H9 (cell line): Measurements from ENCODE around the gene OLFM1. TPM values are rescaled to one million over a fixed set of nuclear protein-coding genes. Genes with fewer than 3 reads are reported as not detected.

Experiments used
- DNase-seq: peaks from one replicate; pipeline ENCODE4 v3.0.0-alpha.2; 2017
- H2AFZ ChIP-seq: one replicate; pipeline ENCODE4 v1.6.1; 2013; ENCODE audit warnings: mild to moderate bottlenecking, low read length, control low read depth, moderate library complexity
- H2AK5ac ChIP-seq: 2 replicates; pipeline ENCODE4 v1.6.1; 2013; ENCODE audit warnings: low read length, control low read depth, mixed read lengths; ENCODE audit not compliant: insufficient read length
- H2BK120ac ChIP-seq: one replicate; pipeline ENCODE4 v1.6.1; 2013; ENCODE audit warnings: low read depth, mild to moderate bottlenecking, low read length, control low read depth, inconsistent platforms; ENCODE audit not compliant: poor library complexity, severe bottlenecking
- H2BK12ac ChIP-seq: 2 replicates; pipeline ENCODE4 v1.6.1; 2013; ENCODE audit warnings: low read length, control low read depth, mixed read lengths, low read depth; ENCODE audit not compliant: insufficient read length
- H2BK15ac ChIP-seq: 2 replicates; pipeline ENCODE4 v1.6.1; 2013; ENCODE audit warnings: low read depth, low read length, control low read depth
- H2BK20ac ChIP-seq: one replicate; pipeline ENCODE4 v1.6.1; 2013; ENCODE audit warnings: low read depth, mild to moderate bottlenecking, low read length, control low read depth, inconsistent platforms; ENCODE audit not compliant: poor library complexity, severe bottlenecking
- H2BK5ac ChIP-seq: 2 replicates; pipeline ENCODE4 v1.6.1; 2013; ENCODE audit warnings: low read length, control low read depth, mixed read lengths; ENCODE audit not compliant: insufficient read length
- H3K14ac ChIP-seq: 2 replicates; pipeline ENCODE4 v1.6.1; 2013; ENCODE audit warnings: low read length, control low read depth; ENCODE audit not compliant: insufficient read depth
- H3K18ac ChIP-seq: 2 replicates; pipeline ENCODE4 v1.6.1; 2013; ENCODE audit warnings: low read depth, mild to moderate bottlenecking, mixed read lengths, low read length, control low read depth; ENCODE audit not compliant: insufficient read length
- H3K23ac ChIP-seq: 2 replicates; pipeline ENCODE4 v1.6.1; 2013; ENCODE audit warnings: low read length, control low read depth, mixed read lengths, low read depth; ENCODE audit not compliant: insufficient read length
- H3K23me2 ChIP-seq: 2 replicates; pipeline ENCODE4 v1.6.1; 2013; ENCODE audit warnings: low read depth, mild to moderate bottlenecking, mixed read lengths, low read length, control low read depth; ENCODE audit not compliant: insufficient read length, poor library complexity, severe bottlenecking
- H3K27ac ChIP-seq: 2 replicates; pipeline ENCODE4 v1.5.1; 2013; ENCODE audit warnings: low read length, control low read depth, mixed read lengths, low read depth; ENCODE audit not compliant: insufficient read length
- H3K27me3 ChIP-seq: 2 replicates; pipeline ENCODE4 v1.6.1; 2013; ENCODE audit warnings: low read length, control low read depth, inconsistent platforms; ENCODE audit not compliant: insufficient read depth
- H3K4ac ChIP-seq: 2 replicates; pipeline ENCODE4 v1.6.1; 2013; ENCODE audit warnings: low read depth, mild to moderate bottlenecking, control low read depth, inconsistent platforms, low read length, moderate library complexity
- H3K4me1 ChIP-seq: 2 replicates; pipeline ENCODE4 v1.6.1; 2013; ENCODE audit warnings: low read length, control low read depth, inconsistent platforms; ENCODE audit not compliant: insufficient read depth
- H3K4me2 ChIP-seq: 2 replicates; pipeline ENCODE4 v1.6.1; 2013; ENCODE audit warnings: low read length, control low read depth, mixed read lengths; ENCODE audit not compliant: insufficient read length, insufficient read depth
- H3K56ac ChIP-seq: 2 replicates; pipeline ENCODE4 v1.6.1; 2013; ENCODE audit warnings: low read depth, mild to moderate bottlenecking, mixed read lengths, low read length, control low read depth; ENCODE audit not compliant: insufficient read length
- H3K79me1 ChIP-seq: 2 replicates; pipeline ENCODE4 v1.6.1; 2013; ENCODE audit warnings: low read depth, mild to moderate bottlenecking, moderate library complexity, low read length, control low read depth, inconsistent platforms; ENCODE audit not compliant: insufficient read depth, poor library complexity, severe bottlenecking
- H3K79me2 ChIP-seq: 2 replicates; pipeline ENCODE4 v1.6.1; 2013; ENCODE audit warnings: low read length, control low read depth, inconsistent platforms; ENCODE audit not compliant: insufficient read depth
- H3K9ac ChIP-seq: 2 replicates; pipeline ENCODE4 v1.6.1; 2013; ENCODE audit warnings: low read length, control low read depth, mixed read lengths; ENCODE audit not compliant: insufficient read length; ENCODE audit errors: extremely low read depth
- H3K9me3 ChIP-seq: one replicate; pipeline ENCODE4 v1.6.1; 2013; ENCODE audit warnings: low read depth, low read length, inconsistent platforms; ENCODE audit not compliant: control insufficient read depth
- H3T11ph ChIP-seq: one replicate; pipeline ENCODE4 v1.6.1; 2013; ENCODE audit warnings: mild to moderate bottlenecking, low read length, control low read depth, inconsistent platforms
- H4K20me1 ChIP-seq: one replicate; pipeline ENCODE4 v1.6.1; 2013; ENCODE audit not compliant: control insufficient read depth, insufficient read length, insufficient read depth
- H4K5ac ChIP-seq: 2 replicates; pipeline ENCODE4 v1.6.1; 2013; ENCODE audit warnings: low read depth, mild to moderate bottlenecking, mixed read lengths, low read length, control low read depth; ENCODE audit not compliant: insufficient read length
- H4K8ac ChIP-seq: replicated peaks from 2 replicates; pipeline ENCODE4 v1.6.1; 2013; ENCODE audit warnings: low read length, control low read depth, mixed read lengths, low read depth; ENCODE audit not compliant: insufficient read length
- H4K91ac ChIP-seq: 2 replicates; pipeline ENCODE4 v1.6.1; 2013; ENCODE audit warnings: low read depth, mild to moderate bottlenecking, moderate library complexity, mixed read lengths, low read length, control low read depth; ENCODE audit not compliant: insufficient read length
- H3K27ac Mint-ChIP-seq, 3 experiments: 2 replicates in 2 of 3; 3 replicates in 1 of 3; pipeline ENCODE4 v1.8.0; 2020 to 2021; ENCODE audit warnings: mixed read lengths in 3 of 3, mild to moderate bottlenecking in 1 of 3, moderate library complexity in 1 of 3
- H3K27me3 Mint-ChIP-seq: 2 replicates; pipeline ENCODE4 v1.8.0; 2021; ENCODE audit warnings: low read depth, mild to moderate bottlenecking, moderate library complexity, mixed read lengths
- H3K36me3 Mint-ChIP-seq, 3 experiments: 2 replicates in 2 of 3; 3 replicates in 1 of 3; pipeline ENCODE4 v1.8.0; 2020 to 2021; ENCODE audit warnings: low read depth in 3 of 3, mixed read lengths in 3 of 3; ENCODE audit not compliant: insufficient read depth in 1 of 3
- H3K4me1 Mint-ChIP-seq, 2 experiments: 2 replicates each; pipeline ENCODE4 v1.8.0; 2020; ENCODE audit warnings: mixed read lengths in 2 of 2
- H3K4me3 Mint-ChIP-seq, 2 experiments: 2 replicates in 1 of 2; 3 replicates in 1 of 2; pipeline ENCODE4 v1.8.0; 2020 to 2021; ENCODE audit warnings: mild to moderate bottlenecking in 2 of 2, mixed read lengths in 2 of 2, moderate library complexity in 1 of 2
- H3K9me3 Mint-ChIP-seq, 2 experiments: 2 replicates in 1 of 2; 3 replicates in 1 of 2; pipeline ENCODE4 v1.8.0; 2020; ENCODE audit warnings: mild to moderate bottlenecking in 2 of 2, mixed read lengths in 2 of 2, moderate library complexity in 1 of 2
- WGBS: extraction: QIAGEN DNeasy Blood & Tissue Kit; methylation state at CpG from one replicate; pipeline ENCODE4 v1.1.7; 2013; ENCODE audit warnings: missing lambda C conversion rate, low lambda C conversion rate, mixed read lengths; ENCODE audit not compliant: insufficient read length; ENCODE audit errors: extremely low coverage; 5-methylcytosine and 5-hydroxymethylcytosine counted together
- total RNA-seq: library from RNA; stranded (reverse); gene quantifications from 2 replicates; pipeline ENCODE4 v1.2.1, GENCODE V29; 2021
- TF ChIP-seq, protein P1 (sequence below): fragments of 200-600 bp; sonication (generic); conservative IDR thresholded peaks from 3 replicates; pipeline ENCODE4 v1.8.0; 2021; ENCODE audit warnings: antibody characterized with exemption, mild to moderate bottlenecking

The OLFM1 gene
- total RNA-seq, 1 experiment from 2014 or later: 34.1 TPM

DNA sequence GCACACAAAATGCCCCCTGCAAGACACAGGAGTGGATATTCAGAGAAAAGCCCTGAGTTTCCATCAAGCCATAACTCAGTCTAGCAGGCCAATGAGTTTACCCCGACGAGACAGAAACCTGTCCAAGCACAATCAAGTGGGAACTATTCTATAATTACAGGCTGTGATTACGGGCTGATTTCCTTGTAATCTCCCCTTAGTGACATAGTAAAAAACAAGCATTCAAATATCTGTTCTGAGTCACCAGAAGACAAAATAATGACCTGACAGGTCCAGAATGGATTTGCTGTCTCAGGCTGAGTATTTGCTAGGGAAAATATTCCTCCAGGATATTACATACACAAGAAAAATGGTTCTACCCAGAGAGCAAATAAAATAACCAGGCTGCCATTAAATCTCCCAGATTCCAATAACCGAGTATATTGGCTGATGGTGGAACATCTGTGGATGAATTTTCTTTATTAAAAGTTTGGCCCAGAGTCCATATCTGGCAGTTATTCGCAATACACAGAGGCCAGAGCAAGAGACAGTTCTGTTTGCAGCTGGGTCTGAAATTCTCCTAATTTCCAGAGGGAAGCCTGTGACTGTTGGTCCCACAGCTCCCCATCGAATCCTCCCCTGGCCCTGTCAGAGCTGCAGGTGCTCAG, 35.8 kb downstream of the OLFM1 start:
- no peak overlapping the region for H2BK12ac ChIP-seq
- DNase-seq: no peak
- no peaks in the 10 kb centered on the region for H3K9me3 ChIP-seq
- TF ChIP-seq, protein P1, sequence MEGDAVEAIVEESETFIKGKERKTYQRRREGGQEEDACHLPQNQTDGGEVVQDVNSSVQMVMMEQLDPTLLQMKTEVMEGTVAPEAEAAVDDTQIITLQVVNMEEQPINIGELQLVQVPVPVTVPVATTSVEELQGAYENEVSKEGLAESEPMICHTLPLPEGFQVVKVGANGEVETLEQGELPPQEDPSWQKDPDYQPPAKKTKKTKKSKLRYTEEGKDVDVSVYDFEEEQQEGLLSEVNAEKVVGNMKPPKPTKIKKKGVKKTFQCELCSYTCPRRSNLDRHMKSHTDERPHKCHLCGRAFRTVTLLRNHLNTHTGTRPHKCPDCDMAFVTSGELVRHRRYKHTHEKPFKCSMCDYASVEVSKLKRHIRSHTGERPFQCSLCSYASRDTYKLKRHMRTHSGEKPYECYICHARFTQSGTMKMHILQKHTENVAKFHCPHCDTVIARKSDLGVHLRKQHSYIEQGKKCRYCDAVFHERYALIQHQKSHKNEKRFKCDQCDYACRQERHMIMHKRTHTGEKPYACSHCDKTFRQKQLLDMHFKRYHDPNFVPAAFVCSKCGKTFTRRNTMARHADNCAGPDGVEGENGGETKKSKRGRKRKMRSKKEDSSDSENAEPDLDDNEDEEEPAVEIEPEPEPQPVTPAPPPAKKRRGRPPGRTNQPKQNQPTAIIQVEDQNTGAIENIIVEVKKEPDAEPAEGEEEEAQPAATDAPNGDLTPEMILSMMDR: no peak
- no peak overlapping the region for H2BK15ac ChIP-seq
- H3K36me3 Mint-ChIP-seq: peaks cover 22 to 26% (median 26%) of the 10 kb centered on the region in 3 experiments
- H3K18ac ChIP-seq: no peak overlapping the region
- H4K5ac ChIP-seq: no peak overlapping the region
- H3K23me2 ChIP-seq: no peaks in the 10 kb centered on the region
- no peak overlapping the region for H2BK20ac ChIP-seq
- no peak overlapping the region for H3K4ac ChIP-seq
- no peak overlapping the region for H2AK5ac ChIP-seq
- no peak overlapping the region for H3K4me2 ChIP-seq
- H3K23ac ChIP-seq: no peak overlapping the region
- H3K27ac ChIP-seq: no peak overlapping the region
- no peaks in the 10 kb centered on the region; a peak in 1 of 4 replicates for H3K4me1 Mint-ChIP-seq
- H3K4me3 Mint-ChIP-seq: no peak overlapping the region
- H3K9ac ChIP-seq: no peak overlapping the region
- no peaks in the 10 kb centered on the region; the same call in 1 of the 2 replicates for H3K27me3 ChIP-seq
- no peak overlapping the region for H2AFZ ChIP-seq
- H3K14ac ChIP-seq: no peak overlapping the region
- no peak overlapping the region for H2BK5ac ChIP-seq
- H3K27ac Mint-ChIP-seq: no peak overlapping the region
- no peak overlapping the region for H4K91ac ChIP-seq
- no peak overlapping the region for H4K8ac ChIP-seq
- no peaks in the 10 kb centered on the region for H3K4me1 ChIP-seq
- H3K56ac ChIP-seq: no peak overlapping the region
- no peaks in the 10 kb centered on the region for H3K79me1 ChIP-seq
- no peaks in the 10 kb centered on the region for H4K20me1 ChIP-seq
- H3K9me3 Mint-ChIP-seq: peaks cover 4 to 5% of the 10 kb centered on the region in 2 experiments; a peak in 4 of 5 replicates
- H3K27me3 Mint-ChIP-seq: no peaks in the 10 kb centered on the region
- no peak overlapping the region for H3T11ph ChIP-seq
- WGBS: no CpG with 5 or more reads among the region's 6 CpGs
- H2BK120ac ChIP-seq: no peak overlapping the region
- H3K79me2 ChIP-seq: 0 out of 2 replicates have a peak, but pooled peaks cover 1% of the 10 kb centered on the region
